ENCODE measurements around the gene PDZRN3.

DNA sequence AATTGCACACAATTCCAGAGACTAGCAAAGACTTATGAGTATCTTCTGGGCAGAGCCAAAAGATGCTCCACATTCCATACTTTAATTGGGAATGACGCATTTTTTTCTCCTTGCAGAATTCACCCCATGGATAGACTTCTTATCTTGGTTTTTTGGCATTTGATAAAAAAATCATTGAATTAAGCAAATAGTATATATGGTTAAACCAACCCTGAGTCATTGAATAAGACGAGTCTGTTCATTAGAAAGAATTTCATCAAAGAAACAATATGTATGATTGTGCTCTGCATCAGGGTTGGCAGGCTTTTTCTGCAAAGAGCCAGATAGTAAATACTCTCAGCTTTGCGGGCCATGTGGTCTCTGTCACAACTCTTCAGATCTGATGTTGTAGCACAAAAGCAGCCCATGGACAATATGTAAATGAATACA, 9.2 kb upstream of the PDZRN3 start:
- TF ChIP-seq, protein P1, sequence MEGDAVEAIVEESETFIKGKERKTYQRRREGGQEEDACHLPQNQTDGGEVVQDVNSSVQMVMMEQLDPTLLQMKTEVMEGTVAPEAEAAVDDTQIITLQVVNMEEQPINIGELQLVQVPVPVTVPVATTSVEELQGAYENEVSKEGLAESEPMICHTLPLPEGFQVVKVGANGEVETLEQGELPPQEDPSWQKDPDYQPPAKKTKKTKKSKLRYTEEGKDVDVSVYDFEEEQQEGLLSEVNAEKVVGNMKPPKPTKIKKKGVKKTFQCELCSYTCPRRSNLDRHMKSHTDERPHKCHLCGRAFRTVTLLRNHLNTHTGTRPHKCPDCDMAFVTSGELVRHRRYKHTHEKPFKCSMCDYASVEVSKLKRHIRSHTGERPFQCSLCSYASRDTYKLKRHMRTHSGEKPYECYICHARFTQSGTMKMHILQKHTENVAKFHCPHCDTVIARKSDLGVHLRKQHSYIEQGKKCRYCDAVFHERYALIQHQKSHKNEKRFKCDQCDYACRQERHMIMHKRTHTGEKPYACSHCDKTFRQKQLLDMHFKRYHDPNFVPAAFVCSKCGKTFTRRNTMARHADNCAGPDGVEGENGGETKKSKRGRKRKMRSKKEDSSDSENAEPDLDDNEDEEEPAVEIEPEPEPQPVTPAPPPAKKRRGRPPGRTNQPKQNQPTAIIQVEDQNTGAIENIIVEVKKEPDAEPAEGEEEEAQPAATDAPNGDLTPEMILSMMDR (IDR thresholded peaks at IDR 0.05) = no peak
- no peak for TF ChIP-seq POLR2A (IDR thresholded peaks at IDR 0.05)

Data from heart left ventricle (tissue), 13 donors.